Activated naive CD8-positive, alpha-beta T cell treated with anti-CD3 and anti-CD28 coated beads, Interleukin-2, amount 10 ng/mL, durations not matched to agents 7 days and 5 days (primary cell): ENCODE measurements around the gene ST8SIA6. TPM values are rescaled to one million over a fixed set of nuclear protein-coding genes. Genes with fewer than 3 reads are reported as not detected.
A peak's percentile ranks its signal among the peaks of the same experiment; 100 is the strongest.

Source experiments
- ATAC-seq: fragments of 150-1000 bp; cut with Tn5 transposase; one replicate; pipeline ENCODE4 v1.10.0; 2021; ENCODE audit warnings: low read depth, moderate library complexity
- POLR2A ChIA-PET: fragments of 350-600 bp; sonication (Branson Sonifier 250); formaldehyde crosslinking; loops from one replicate; lab custom pipeline; 2021; ENCODE audit warnings: antibody characterized with exemption; lab: Charles Lee
- DNase-seq: peaks from one replicate; pipeline ENCODE4 v3.0.0; 2021
- H3K27ac Mint-ChIP-seq: one replicate; pipeline ENCODE4 v1.8.0; 2022; ENCODE audit warnings: mild to moderate bottlenecking, mixed read lengths
- H3K27me3 Mint-ChIP-seq: one replicate; pipeline ENCODE4 v1.8.0; 2022; ENCODE audit warnings: mild to moderate bottlenecking, moderate library complexity, mixed read lengths
- H3K36me3 Mint-ChIP-seq: one replicate; pipeline ENCODE4 v1.8.0; 2021; ENCODE audit warnings: mild to moderate bottlenecking, mixed read lengths
- H3K4me1 Mint-ChIP-seq: one replicate; pipeline ENCODE4 v1.8.0; 2021; ENCODE audit warnings: mixed read lengths
- H3K4me3 Mint-ChIP-seq: one replicate; pipeline ENCODE4 v1.8.0; 2022; ENCODE audit warnings: mild to moderate bottlenecking, moderate library complexity, mixed read lengths
- H3K9me3 Mint-ChIP-seq: one replicate; pipeline ENCODE4 v1.8.0; 2021; ENCODE audit warnings: mixed read lengths
- total RNA-seq, 2 experiments: library from RNA; stranded (reverse); gene quantifications; one replicate each; pipeline ENCODE4 v1.2.3, GENCODE V29; 2021

The ST8SIA6 gene
- total RNA-seq, 2 experiments from 2014 or later: 0.34 to 0.61 TPM

DNA sequence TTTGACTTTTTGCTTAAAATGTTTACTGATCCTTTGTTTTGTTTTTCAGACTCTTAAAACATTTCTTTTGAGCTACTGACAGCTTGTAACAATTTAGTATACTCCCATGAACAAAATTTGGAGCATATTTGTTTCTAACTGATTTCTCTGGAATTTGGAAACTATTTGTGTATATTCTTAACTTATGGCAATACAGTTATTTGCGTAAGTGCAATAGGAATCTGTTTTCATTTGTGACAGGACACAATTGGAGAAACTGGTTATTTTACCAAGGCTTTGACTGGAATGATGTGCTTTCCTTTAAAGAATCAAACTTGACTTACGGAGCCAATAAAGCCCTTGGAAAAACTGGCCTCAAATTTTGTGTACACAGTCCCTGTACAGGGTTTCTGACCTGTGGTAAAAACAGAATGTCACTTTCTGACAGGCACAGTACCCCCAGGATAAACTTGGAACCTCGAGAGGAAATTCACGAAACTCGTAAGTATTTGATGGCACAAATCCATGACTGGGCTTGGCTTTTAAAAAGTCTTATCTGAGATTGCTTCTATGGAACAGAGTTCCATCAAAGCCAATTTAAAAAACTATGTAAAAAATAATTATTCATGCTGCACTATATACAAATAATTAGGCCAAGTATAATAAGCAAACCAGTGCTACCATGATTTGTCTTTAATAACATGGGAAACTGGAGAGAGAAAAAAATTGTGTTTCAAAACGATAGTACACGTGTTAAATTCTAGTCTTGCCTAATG lies 70.4 kb downstream of the ST8SIA6 start:
- Mint-ChIP-seq H3K9me3 (peaks cover 3% of the 10 kb centered on the region), H3K27ac (no peak overlapping the region)
- POLR2A ChIA-PET: no interaction called here

GRCh38 chr10:17381502-17382142 lies 72.8 kb downstream of the ST8SIA6 start:
- DNase-seq: no peak
- no peaks in the 10 kb centered on the region for H3K4me1 Mint-ChIP-seq
- no peak overlapping the region for H3K27ac Mint-ChIP-seq
- no peak overlapping the region for H3K4me3 Mint-ChIP-seq
- ATAC-seq: no peak
- H3K9me3 Mint-ChIP-seq: peaks cover 3% of the 10 kb centered on the region
- POLR2A ChIA-PET: no interaction called here
- peaks cover 2% of the 10 kb centered on the region for H3K27me3 Mint-ChIP-seq
- no peaks in the 10 kb centered on the region for H3K36me3 Mint-ChIP-seq

More for the DNA sequence above, 70.4 kb downstream of the ST8SIA6 start:
- Mint-ChIP-seq H3K27me3 (no peaks in the 10 kb centered on the region), H3K4me1 (no peaks in the 10 kb centered on the region), H3K36me3 (no peaks in the 10 kb centered on the region), H3K4me3 (no peak overlapping the region)
- no peak for DNase-seq
- no peak for ATAC-seq

DNA sequence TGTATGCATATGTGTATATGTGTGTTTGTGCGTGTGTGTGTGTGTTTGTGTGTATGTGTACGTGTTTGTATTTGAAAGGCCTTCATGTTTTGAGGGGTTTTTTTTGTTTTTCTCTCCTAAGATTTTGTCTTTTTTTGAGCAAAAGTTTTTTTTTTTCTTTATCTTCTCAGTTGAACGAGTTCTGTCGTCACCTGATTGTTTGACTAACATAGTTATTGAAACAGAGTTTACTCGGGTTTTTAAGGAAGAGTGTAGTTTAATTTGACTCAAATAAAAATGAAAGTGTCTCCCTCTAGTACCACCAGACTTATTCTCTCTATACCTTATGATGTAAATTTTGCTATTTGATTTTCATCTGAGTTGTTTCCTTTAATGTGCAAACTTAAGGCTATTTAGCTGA lies 73.5 kb downstream of the ST8SIA6 start:
- no peak for ATAC-seq
- DNase-seq: no peak
- H3K4me1 Mint-ChIP-seq: no peaks in the 10 kb centered on the region
- peaks cover 2% of the 10 kb centered on the region for H3K27me3 Mint-ChIP-seq
- H3K27ac Mint-ChIP-seq: no peak overlapping the region
- H3K9me3 Mint-ChIP-seq: peaks cover 3% of the 10 kb centered on the region
- POLR2A ChIA-PET: no interaction called here
- no peak overlapping the region for H3K4me3 Mint-ChIP-seq
- H3K36me3 Mint-ChIP-seq: no peaks in the 10 kb centered on the region

GRCh38 chr10:17380016-17380415 lies 74.4 kb downstream of the ST8SIA6 start:
- DNase-seq: no peak
- no peak overlapping the region for H3K4me3 Mint-ChIP-seq
- no peak overlapping the region for H3K27ac Mint-ChIP-seq
- peaks cover 2% of the 10 kb centered on the region for H3K27me3 Mint-ChIP-seq
- ATAC-seq: no peak
- H3K36me3 Mint-ChIP-seq: no peaks in the 10 kb centered on the region
- no peaks in the 10 kb centered on the region for H3K9me3 Mint-ChIP-seq
- POLR2A ChIA-PET: no interaction called here
- no peaks in the 10 kb centered on the region for H3K4me1 Mint-ChIP-seq

DNA sequence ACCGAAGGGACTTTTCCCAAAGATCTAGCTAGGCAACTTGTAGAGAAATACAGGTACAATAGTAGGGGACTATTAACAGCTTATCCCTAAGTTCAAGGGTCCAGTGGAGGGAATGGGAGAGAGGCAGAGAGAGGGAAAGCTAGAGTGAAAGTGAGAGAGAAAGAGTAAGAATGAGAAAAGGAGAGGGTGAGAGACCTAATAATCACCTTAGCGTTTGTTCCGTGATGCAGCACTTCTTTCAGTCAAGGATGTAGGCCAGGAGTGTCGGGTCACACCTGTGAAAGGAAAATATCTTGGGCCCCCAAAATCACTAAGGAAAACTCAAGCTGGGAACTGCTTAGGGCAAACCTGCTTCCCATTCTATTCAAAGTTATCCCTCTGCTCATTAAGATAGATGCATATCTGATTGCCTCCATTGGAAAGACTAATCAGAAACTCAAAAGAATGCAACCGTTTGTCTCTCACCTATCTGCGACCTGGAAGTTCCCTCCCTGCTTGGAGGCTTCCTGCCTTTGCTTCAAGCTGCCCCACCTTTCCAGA lies 75.2 kb downstream of the ST8SIA6 start:
- Mint-ChIP-seq H3K9me3 (no peaks in the 10 kb centered on the region), H3K4me1 (no peaks in the 10 kb centered on the region), H3K4me3 (no peak overlapping the region), H3K36me3 (no peaks in the 10 kb centered on the region), H3K27me3 (peaks cover 2% of the 10 kb centered on the region), H3K27ac (no peak overlapping the region)
- POLR2A ChIA-PET: no interaction called here
- DNase-seq (no peak), ATAC-seq (no peak)

- H3K4me3 Mint-ChIP-seq: no peak overlapping the region
- DNase-seq: peak; percentile 41
- ATAC-seq: no peak
- no peaks in the 10 kb centered on the region for H3K4me1 Mint-ChIP-seq
- H3K9me3 Mint-ChIP-seq: no peaks in the 10 kb centered on the region
- no peak overlapping the region for H3K27ac Mint-ChIP-seq
- POLR2A ChIA-PET: no interaction called here
- H3K27me3 Mint-ChIP-seq: peaks cover 2% of the 10 kb centered on the region
- H3K36me3 Mint-ChIP-seq: no peaks in the 10 kb centered on the region
Observed at GRCh38 chr10:17375936-17376584, 78.3 kb downstream of the ST8SIA6 start.

DNA sequence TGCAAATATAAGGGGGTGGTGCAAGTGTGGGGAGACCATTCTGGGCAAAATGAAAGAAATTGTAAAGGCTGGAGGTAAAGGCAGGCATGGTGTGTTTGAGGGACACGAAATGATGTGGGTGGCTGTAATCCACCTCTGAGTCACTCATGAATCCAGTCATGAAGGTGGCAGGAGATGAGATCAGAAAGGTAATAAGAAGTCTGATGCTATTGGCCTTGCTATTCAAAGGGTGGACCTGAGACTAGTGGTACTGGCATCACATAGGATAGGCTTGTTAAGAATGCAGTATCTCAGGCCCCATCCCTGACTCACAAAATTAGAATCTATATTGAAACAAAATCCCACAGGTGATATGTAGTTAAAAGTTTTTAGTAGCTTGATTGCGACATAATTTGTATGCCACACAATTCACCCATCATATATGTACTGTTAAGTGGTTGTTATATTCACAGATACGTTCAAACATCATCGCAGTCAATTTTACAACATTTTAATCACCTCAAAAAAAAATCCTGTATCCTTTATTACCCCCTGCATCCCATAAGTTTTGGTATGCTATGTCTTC lies 85.6 kb downstream of the ST8SIA6 start:
- no peak overlapping the region for H3K27ac Mint-ChIP-seq
- POLR2A ChIA-PET: no interaction called here

GRCh38 chr10:17366705-17367104 lies 87.7 kb downstream of the ST8SIA6 start:
- ATAC-seq: no peak
- POLR2A ChIA-PET: no interaction called here
- no peak overlapping the region for H3K27ac Mint-ChIP-seq

More for the DNA sequence above, 85.6 kb downstream of the ST8SIA6 start:
- Mint-ChIP-seq H3K27me3 (no peaks in the 10 kb centered on the region), H3K4me1 (no peaks in the 10 kb centered on the region), H3K9me3 (no peaks in the 10 kb centered on the region), H3K4me3 (no peak overlapping the region), H3K36me3 (no peaks in the 10 kb centered on the region)
- no peak for DNase-seq
- no peak for ATAC-seq

DNA sequence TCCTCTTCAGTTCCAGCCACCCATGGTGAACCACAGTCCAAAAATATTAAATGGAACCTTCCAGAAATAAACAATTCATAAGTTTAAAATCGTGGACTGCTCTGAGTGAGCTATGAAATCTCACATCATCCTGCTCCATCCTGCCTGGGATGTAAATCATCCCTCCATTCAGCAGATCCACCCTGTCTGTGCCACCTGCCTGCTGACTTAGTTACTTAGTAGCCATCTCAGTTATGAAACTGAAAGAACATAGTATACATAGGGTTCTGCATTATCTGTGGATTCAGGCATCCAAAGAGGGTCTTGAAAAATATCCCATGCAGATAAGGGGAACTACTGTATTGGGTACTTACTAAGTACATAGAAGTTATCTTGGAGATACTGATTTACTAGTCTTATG lies 89.0 kb downstream of the ST8SIA6 start:
- POLR2A ChIA-PET: no interaction called here
- Mint-ChIP-seq H3K27ac (no peak overlapping the region), H3K36me3 (no peaks in the 10 kb centered on the region), H3K9me3 (no peaks in the 10 kb centered on the region), H3K4me3 (no peak overlapping the region), H3K27me3 (no peaks in the 10 kb centered on the region), H3K4me1 (no peaks in the 10 kb centered on the region)
- ATAC-seq (no peak), DNase-seq (no peak)

More at GRCh38 chr10:17366705-17367104, 87.7 kb downstream of the ST8SIA6 start:
- Mint-ChIP-seq H3K27me3 (no peaks in the 10 kb centered on the region), H3K36me3 (no peaks in the 10 kb centered on the region), H3K4me1 (no peaks in the 10 kb centered on the region), H3K9me3 (no peaks in the 10 kb centered on the region), H3K4me3 (no peak overlapping the region)
- no peak for DNase-seq

DNA sequence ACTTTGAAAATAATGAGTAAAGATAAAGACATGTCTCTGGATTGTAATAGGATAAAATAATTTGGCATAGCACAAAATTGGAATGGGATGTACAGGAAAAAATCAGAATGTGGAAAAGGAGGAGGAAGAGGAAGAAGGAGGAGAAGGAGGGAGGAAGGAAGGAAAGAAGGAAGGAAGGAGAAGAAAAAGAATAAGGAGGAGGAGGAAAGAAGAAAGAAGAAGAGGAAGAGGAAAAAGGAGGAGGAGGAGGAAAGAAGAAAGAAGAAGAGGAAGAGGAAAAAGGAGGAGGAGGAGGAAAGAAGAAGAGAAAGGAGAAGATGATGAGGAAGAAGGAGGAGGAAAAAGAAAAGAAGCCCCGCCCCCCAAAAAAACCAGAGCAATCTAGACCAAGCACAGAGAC lies 95.9 kb downstream of the ST8SIA6 start:
- H3K27me3 Mint-ChIP-seq: peaks cover 11% of the 10 kb centered on the region

DNA sequence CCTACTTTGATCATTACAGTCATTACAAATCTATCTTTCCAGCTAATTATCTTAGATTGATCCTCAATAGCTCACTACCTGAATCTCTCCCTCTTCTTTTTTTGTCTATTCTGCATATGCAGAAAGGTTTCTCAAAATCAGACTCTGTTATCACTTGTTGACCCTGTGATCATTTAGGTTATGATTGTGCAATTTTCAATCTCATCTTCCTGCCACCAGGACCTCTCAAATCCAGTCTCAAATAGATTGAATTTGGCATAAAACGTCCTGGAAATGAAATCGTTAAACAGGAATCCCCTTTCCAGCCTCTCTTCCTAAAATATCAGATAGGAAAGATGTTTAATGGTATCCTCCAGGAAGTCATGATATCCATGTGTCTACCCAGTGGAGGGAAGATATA lies 96.6 kb downstream of the ST8SIA6 start:
- Mint-ChIP-seq H3K4me1 (no peaks in the 10 kb centered on the region), H3K9me3 (no peaks in the 10 kb centered on the region), H3K27ac (no peak overlapping the region), H3K36me3 (no peaks in the 10 kb centered on the region), H3K4me3 (no peak overlapping the region), H3K27me3 (peaks cover 11% of the 10 kb centered on the region)
- POLR2A ChIA-PET: no interaction called here
- no peak for DNase-seq
- ATAC-seq: no peak

More for the DNA sequence above, 95.9 kb downstream of the ST8SIA6 start:
- POLR2A ChIA-PET: no interaction called here
- Mint-ChIP-seq H3K4me1 (no peaks in the 10 kb centered on the region), H3K9me3 (no peaks in the 10 kb centered on the region), H3K27ac (no peak overlapping the region), H3K4me3 (no peak overlapping the region), H3K36me3 (no peaks in the 10 kb centered on the region)
- ATAC-seq (no peak), DNase-seq (no peak)

DNA sequence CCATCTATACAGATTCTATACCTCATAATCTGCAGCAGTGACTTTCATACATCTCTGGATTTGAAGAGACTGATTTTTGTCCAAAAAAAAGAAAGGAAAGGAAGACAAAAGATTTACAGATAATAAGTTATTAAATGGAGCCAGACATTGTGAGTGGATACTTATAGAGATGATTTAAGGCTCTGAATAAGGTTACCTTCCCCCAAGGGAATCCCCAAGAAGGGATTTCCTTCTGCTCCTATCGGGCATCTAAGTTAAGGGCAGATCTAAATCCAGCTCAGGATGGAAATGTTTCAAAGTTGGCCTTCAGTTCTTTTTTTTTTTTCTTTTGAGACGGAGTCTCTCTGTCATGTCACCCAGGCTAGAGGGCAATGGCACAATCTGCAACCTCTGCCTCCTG lies 97.6 kb downstream of the ST8SIA6 start:
- Mint-ChIP-seq H3K9me3 (no peaks in the 10 kb centered on the region), H3K4me1 (no peaks in the 10 kb centered on the region), H3K27me3 (peaks cover 11% of the 10 kb centered on the region), H3K27ac (no peak overlapping the region), H3K36me3 (no peaks in the 10 kb centered on the region), H3K4me3 (no peak overlapping the region)
- DNase-seq: no peak
- POLR2A ChIA-PET: no interaction called here
- no peak for ATAC-seq

DNA sequence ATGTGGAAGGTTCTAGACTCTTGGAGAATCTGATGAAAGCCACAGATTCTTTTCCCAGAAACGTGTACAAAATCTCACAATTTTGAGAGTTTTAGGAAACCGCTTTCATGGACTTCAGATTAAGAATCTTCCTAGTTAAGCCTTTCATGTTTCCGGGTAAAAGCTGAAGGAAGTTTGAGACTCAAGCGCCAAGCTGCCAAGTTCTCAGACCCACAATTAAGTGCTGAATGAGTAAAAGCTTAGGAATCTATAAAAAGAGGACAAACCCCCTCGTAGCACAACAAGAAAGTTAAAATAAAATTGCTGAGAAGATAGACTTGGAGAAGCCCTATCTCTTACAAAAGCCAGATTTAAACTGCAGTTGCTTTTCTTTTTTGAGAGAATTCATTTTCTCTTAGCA lies 99.6 kb downstream of the ST8SIA6 start:
- H3K4me1 Mint-ChIP-seq: no peaks in the 10 kb centered on the region
- H3K4me3 Mint-ChIP-seq: no peak overlapping the region
- POLR2A ChIA-PET: no interaction called here
- ATAC-seq: no peak
- H3K27me3 Mint-ChIP-seq: peaks cover 11% of the 10 kb centered on the region
- DNase-seq: no peak
- no peaks in the 10 kb centered on the region for H3K9me3 Mint-ChIP-seq
- H3K36me3 Mint-ChIP-seq: no peaks in the 10 kb centered on the region
- H3K27ac Mint-ChIP-seq: no peak overlapping the region
